OCI-LY1 (cell line): ENCODE results near the gene HORMAD2.

Experiments used
- H2AFZ ChIP-seq: fragments of 200-600 bp; sonication (generic), shearing (Covaris generic); 2 replicates; pipeline ENCODE4 v1.6.0; 2014; ENCODE audit warnings: antibody characterized with exemption, mild to moderate bottlenecking, low read length
- H3F3A ChIP-seq: fragments of 200-600 bp; sonication (generic), shearing (Covaris generic); 2 replicates; pipeline ENCODE4 v1.6.0; 2014; ENCODE audit warnings: mild to moderate bottlenecking, antibody characterized with exemption, low read length, moderate library complexity; ENCODE audit not compliant: insufficient read depth
- H3K27ac ChIP-seq: fragments of 200-600 bp; sonication (generic); 2 replicates; pipeline ENCODE4 v1.5.1; 2014; ENCODE audit warnings: low read length, mixed run types, mild to moderate bottlenecking, low read depth; ENCODE audit not compliant: poor library complexity, severe bottlenecking
- H3K27me3 ChIP-seq: fragments of 200-600 bp; sonication (generic); 2 replicates; pipeline ENCODE4 v1.6.0; 2014; ENCODE audit warnings: antibody characterized with exemption, mild to moderate bottlenecking, low read length, moderate library complexity; ENCODE audit not compliant: insufficient read depth
- H3K36me3 ChIP-seq: fragments of 200-600 bp; sonication (generic); 2 replicates; pipeline ENCODE4 v1.6.1; 2014; ENCODE audit warnings: mild to moderate bottlenecking, antibody characterized with exemption, low read length, moderate library complexity, mixed read lengths; ENCODE audit not compliant: insufficient read depth
- H3K4me1 ChIP-seq: fragments of 200-600 bp; sonication (generic); 2 replicates; pipeline ENCODE4 v1.5.1; 2014; ENCODE audit warnings: mild to moderate bottlenecking, low read length, moderate library complexity; ENCODE audit not compliant: insufficient read depth, severe bottlenecking
- H3K4me2 ChIP-seq: fragments of 200-600 bp; sonication (generic), shearing (Covaris generic); 2 replicates; pipeline ENCODE4 v1.6.1; 2014; ENCODE audit warnings: low read length
- H3K4me3 ChIP-seq: fragments of 200-600 bp; sonication (generic); 2 replicates; pipeline ENCODE4 v1.5.1; 2014; ENCODE audit warnings: low read length, low read depth, mild to moderate bottlenecking, mixed read lengths; ENCODE audit not compliant: poor library complexity, severe bottlenecking
- H3K79me2 ChIP-seq: fragments of 200-600 bp; shearing (Covaris generic); 2 replicates; pipeline ENCODE4 v1.6.1; 2016; ENCODE audit warnings: mixed run types, low read length, mixed read lengths; ENCODE audit not compliant: insufficient read depth
- H3K9ac ChIP-seq: fragments of 200-600 bp; sonication (generic), shearing (Covaris generic); 2 replicates; pipeline ENCODE4 v1.6.1; 2014; ENCODE audit warnings: mild to moderate bottlenecking, low read length, mixed read lengths
- H3K9me2 ChIP-seq: fragments of 200-600 bp; sonication (generic), shearing (Covaris generic); 2 replicates; pipeline ENCODE4 v1.6.1; 2014; ENCODE audit warnings: low read depth, mild to moderate bottlenecking, low read length, mixed read lengths
- H3K9me3 ChIP-seq: fragments of 200-600 bp; shearing (Covaris generic); 2 replicates; pipeline ENCODE4 v1.6.1; 2014; ENCODE audit warnings: low read length, mixed read lengths
- H4K20me1 ChIP-seq: fragments of 200-600 bp; sonication (generic), shearing (Covaris generic); 2 replicates; pipeline ENCODE4 v1.6.0; 2016; ENCODE audit warnings: mild to moderate bottlenecking, low read length; ENCODE audit not compliant: insufficient read depth
- CTCF ChIP-seq: fragments of 200-600 bp; sonication (generic), shearing (Covaris generic); IDR thresholded peaks from 2 replicates; pipeline ENCODE4 v1.5.1; 2017; ENCODE audit warnings: mild to moderate bottlenecking, antibody characterized with exemption, low read length, moderate library complexity, mixed read lengths
- EZH2 ChIP-seq: fragments of 200-600 bp; sonication (generic), shearing (Covaris generic); IDR thresholded peaks from 2 replicates; pipeline ENCODE4 v1.8.0; 2017; ENCODE audit warnings: borderline replicate concordance, mixed run types, mild to moderate bottlenecking, antibody characterized with exemption, low read length, moderate library complexity, mixed read lengths

Gene HORMAD2

GRCh38 chr22:30182815-30183214 is 102.6 kb downstream of the HORMAD2 start:
- no peak overlapping the region for H3K27ac ChIP-seq
- H3K79me2 ChIP-seq, result no peaks in the 10 kb centered on the region
- no peak overlapping the region for H2AFZ ChIP-seq
- H3K36me3 ChIP-seq, result no peaks in the 10 kb centered on the region
- no peak overlapping the region for H3K9ac ChIP-seq
- H3K4me1 ChIP-seq, result no peaks in the 10 kb centered on the region
- no peaks in the 10 kb centered on the region for H4K20me1 ChIP-seq
- no peaks in the 10 kb centered on the region for H3K9me3 ChIP-seq
- no peak overlapping the region for H3K4me2 ChIP-seq
- H3K27me3 ChIP-seq, result no peaks in the 10 kb centered on the region
- H3F3A ChIP-seq, result no peaks in the 10 kb centered on the region
- no peak overlapping the region for H3K4me3 ChIP-seq
- H3K9me2 ChIP-seq, result no peaks in the 10 kb centered on the region
- TF ChIP-seq CTCF (no peak), EZH2 (no peak)

GRCh38 chr22:30183271-30183670 is 103.0 kb downstream of the HORMAD2 start:
- no peaks in the 10 kb centered on the region for H3K36me3 ChIP-seq
- H3K27me3 ChIP-seq, result no peaks in the 10 kb centered on the region
- H4K20me1 ChIP-seq, result no peaks in the 10 kb centered on the region
- no peak overlapping the region for H3K4me3 ChIP-seq
- no peaks in the 10 kb centered on the region for H3F3A ChIP-seq
- H3K79me2 ChIP-seq, result no peaks in the 10 kb centered on the region
- no peaks in the 10 kb centered on the region for H3K9me2 ChIP-seq
- H3K9me3 ChIP-seq, result no peaks in the 10 kb centered on the region
- no peak overlapping the region for H2AFZ ChIP-seq
- no peak overlapping the region for H3K4me2 ChIP-seq
- TF ChIP-seq CTCF (no peak), EZH2 (no peak)
- no peak overlapping the region for H3K27ac ChIP-seq
- H3K9ac ChIP-seq, result no peak overlapping the region
- H3K4me1 ChIP-seq, result no peaks in the 10 kb centered on the region

DNA sequence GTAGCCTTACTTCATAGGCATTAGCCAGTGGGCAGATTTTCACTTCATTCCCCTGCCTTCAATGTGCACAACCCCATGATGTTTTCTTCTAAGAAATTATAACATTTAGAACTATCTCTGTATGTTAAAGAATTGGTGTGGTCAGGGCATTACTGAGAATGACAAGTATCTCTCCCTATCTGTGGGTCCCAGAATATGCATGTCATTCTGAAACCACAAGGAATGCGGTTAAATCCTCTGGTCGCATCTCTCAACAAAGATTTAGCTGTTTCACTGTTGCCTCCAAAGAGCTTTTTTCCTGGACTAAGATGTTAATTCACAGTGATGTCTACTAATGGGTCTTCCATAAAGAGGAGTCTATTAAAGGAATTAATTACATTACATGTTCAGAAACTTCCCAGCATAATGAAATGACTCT is 103.6 kb downstream of the HORMAD2 start:
- Histone ChIP-seq H3K4me1 (no peaks in the 10 kb centered on the region), H3K9me2 (no peaks in the 10 kb centered on the region), H3K79me2 (no peaks in the 10 kb centered on the region), H3K9me3 (no peaks in the 10 kb centered on the region), H3K4me2 (no peak overlapping the region), H3K4me3 (no peak overlapping the region), H3K36me3 (no peaks in the 10 kb centered on the region), H3F3A (no peaks in the 10 kb centered on the region), H4K20me1 (no peaks in the 10 kb centered on the region), H3K27me3 (no peaks in the 10 kb centered on the region), H2AFZ (no peak overlapping the region), H3K27ac (no peak overlapping the region), H3K9ac (no peak overlapping the region)
- TF ChIP-seq EZH2 (no peak), CTCF (no peak)
